HEK293T (cell line): ENCODE measurements around the gene SPTLC2.

Experiments used
- CTCF ChIA-PET: fragments of 350-600 bp; formaldehyde crosslinking; extraction: SDS; loops from one replicate; lab custom pipeline; 2021; ENCODE audit warnings: antibody characterized with exemption, inconsistent platforms; lab: Yijun Ruan, JAX
- POLR2A ChIA-PET: fragments of 350-600 bp; formaldehyde crosslinking; extraction: SDS; loops from one replicate; lab custom pipeline; 2020; ENCODE audit warnings: antibody characterized with exemption, inconsistent platforms; lab: Yijun Ruan, JAX
- DNase-seq: peaks from one replicate; pipeline ENCODE4 v3.0.0; 2012; ENCODE audit warnings: mixed read lengths; ENCODE audit errors: extremely low spot score
- ARNT ChIP-seq: fragments of 450-650 bp; IDR thresholded peaks from 2 replicates; pipeline ENCODE4 v1.6.1; 2017; ENCODE audit warnings: mild to moderate bottlenecking
- BHLHE40 ChIP-seq: fragments of 450-650 bp; IDR thresholded peaks from 2 replicates; pipeline ENCODE4 v1.6.1; 2016; ENCODE audit warnings: mild to moderate bottlenecking, moderate library complexity, borderline replicate concordance
- CTBP1 ChIP-seq: fragments of 450-650 bp; IDR thresholded peaks from 2 replicates; pipeline ENCODE4 v1.6.1; 2016; ENCODE audit warnings: borderline replicate concordance
- ELF4 ChIP-seq: fragments of 450-650 bp; IDR thresholded peaks from 2 replicates; pipeline ENCODE4 v1.6.1; 2017; ENCODE audit warnings: antibody characterized with exemption
- FOXA1 ChIP-seq: fragments of 450-650 bp; IDR thresholded peaks from 2 replicates; pipeline ENCODE4 v1.6.1; 2016; ENCODE audit warnings: mild to moderate bottlenecking
- FOXK2 ChIP-seq: fragments of 450-650 bp; IDR thresholded peaks from 2 replicates; pipeline ENCODE4 v1.6.1; 2016; ENCODE audit warnings: mild to moderate bottlenecking
- FOXM1 ChIP-seq: fragments of 450-650 bp; IDR thresholded peaks from 2 replicates; pipeline ENCODE4 v1.6.1; 2017; ENCODE audit warnings: mild to moderate bottlenecking, borderline replicate concordance
- HDGF ChIP-seq: fragments of 450-650 bp; IDR thresholded peaks from 2 replicates; pipeline ENCODE4 v1.6.1; 2017; ENCODE audit warnings: antibody characterized with exemption, borderline replicate concordance
- L3MBTL2 ChIP-seq: fragments of 450-650 bp; conservative IDR thresholded peaks from 2 replicates; pipeline ENCODE4 v1.6.1; 2016; ENCODE audit warnings: mild to moderate bottlenecking
- LEF1 ChIP-seq: fragments of 450-650 bp; IDR thresholded peaks from 2 replicates; pipeline ENCODE4 v1.6.1; 2017; ENCODE audit warnings: mild to moderate bottlenecking, borderline replicate concordance
- NFRKB ChIP-seq: fragments of 450-650 bp; IDR thresholded peaks from 2 replicates; pipeline ENCODE4 v1.6.1; 2016; ENCODE audit warnings: mild to moderate bottlenecking, moderate library complexity
- SP1 ChIP-seq: fragments of 450-650 bp; IDR thresholded peaks from 2 replicates; pipeline ENCODE4 v1.6.1; 2017
- SUZ12 ChIP-seq: fragments of 450-650 bp; IDR thresholded peaks from 2 replicates; pipeline ENCODE4 v1.6.1; 2016; ENCODE audit warnings: mild to moderate bottlenecking
- TARDBP ChIP-seq: fragments of 450-650 bp; IDR thresholded peaks from 2 replicates; pipeline ENCODE4 v1.6.1; 2016
- ZNF384 ChIP-seq: fragments of 450-650 bp; IDR thresholded peaks from 2 replicates; pipeline ENCODE4 v1.6.1; 2016
- TF ChIP-seq, protein P1 (sequence below): fragments of 450-650 bp; IDR thresholded peaks from 2 replicates; pipeline ENCODE4 v1.6.1; 2016

The SPTLC2 gene

DNA sequence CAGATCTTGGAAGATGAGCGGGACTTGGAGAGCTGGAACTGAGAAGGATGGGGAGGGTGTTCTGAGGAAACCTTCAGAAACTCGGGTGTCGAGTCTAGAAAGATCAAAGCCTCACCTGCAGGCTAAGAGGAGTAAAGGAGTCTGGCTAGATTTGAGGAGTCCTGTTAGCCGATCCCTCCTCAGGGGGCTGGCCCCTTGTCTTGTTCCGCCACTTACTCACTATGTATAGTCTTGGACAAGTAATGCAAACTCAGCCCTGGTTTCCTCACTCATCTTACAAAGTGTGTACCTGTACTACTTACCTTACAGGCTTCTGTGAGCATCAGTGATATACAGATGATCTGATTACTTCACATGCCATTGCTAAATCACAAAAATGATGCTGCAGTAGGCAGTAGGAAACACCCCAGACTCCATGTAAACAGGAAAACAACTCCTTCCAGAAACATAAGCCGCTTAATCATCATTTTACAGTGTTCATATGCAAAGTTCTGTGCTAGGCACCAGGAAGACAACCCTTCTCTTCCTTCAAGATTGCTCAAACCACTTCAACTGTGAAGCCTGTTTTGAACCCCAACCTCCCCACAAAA, 2.0 kb upstream of the SPTLC2 start:
- no peak for DNase-seq
- ChIA-PET CTCF (no interaction called here), POLR2A (interaction anchor here (0.6 kb wide), 2 partner anchors 58 to 108 kb away, joined by 3 read pairs; no protein-coding TSS in a partner anchor)
- TF ChIP-seq ZNF384 (no peak), NFRKB (no peak), TARDBP (no peak), ELF4 (no peak), FOXM1 (no peak), BHLHE40 (no peak), HDGF (no peak), CTBP1 (no peak), L3MBTL2 (no peak), FOXA1 (no peak), SUZ12 (no peak), LEF1 (no peak), ARNT (no peak), FOXK2 (no peak), SP1 (no peak)
- TF ChIP-seq, protein P1, sequence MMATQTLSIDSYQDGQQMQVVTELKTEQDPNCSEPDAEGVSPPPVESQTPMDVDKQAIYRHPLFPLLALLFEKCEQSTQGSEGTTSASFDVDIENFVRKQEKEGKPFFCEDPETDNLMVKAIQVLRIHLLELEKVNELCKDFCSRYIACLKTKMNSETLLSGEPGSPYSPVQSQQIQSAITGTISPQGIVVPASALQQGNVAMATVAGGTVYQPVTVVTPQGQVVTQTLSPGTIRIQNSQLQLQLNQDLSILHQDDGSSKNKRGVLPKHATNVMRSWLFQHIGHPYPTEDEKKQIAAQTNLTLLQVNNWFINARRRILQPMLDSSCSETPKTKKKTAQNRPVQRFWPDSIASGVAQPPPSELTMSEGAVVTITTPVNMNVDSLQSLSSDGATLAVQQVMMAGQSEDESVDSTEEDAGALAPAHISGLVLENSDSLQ, result no peak

DNA sequence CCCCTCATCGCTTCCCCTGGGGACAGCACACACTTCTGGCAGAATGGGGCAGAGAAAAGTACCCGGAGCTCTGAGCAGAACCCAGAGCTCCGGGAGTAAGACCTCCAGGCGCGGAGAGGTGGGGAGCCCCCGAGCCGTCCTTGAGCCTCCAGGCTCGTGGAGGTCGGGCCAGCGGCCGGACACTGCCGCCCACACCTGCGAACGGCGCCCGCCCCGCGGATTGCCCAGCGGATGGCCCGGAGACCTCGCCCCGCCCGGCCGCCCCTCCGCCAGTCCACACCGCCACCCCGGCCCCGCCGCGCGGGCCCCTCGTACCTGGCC, 344 bp downstream of the SPTLC2 start:
- CTCF ChIA-PET, result no interaction called here
- no peak for DNase-seq
- TF ChIP-seq ARNT, result no peak
- no peak for TF ChIP-seq LEF1
- no peak for TF ChIP-seq BHLHE40
- no peak for TF ChIP-seq SUZ12
- TF ChIP-seq, protein P1, result no peak
- no peak for TF ChIP-seq HDGF
- TF ChIP-seq NFRKB, result no peak
- TF ChIP-seq CTBP1, result no peak
- POLR2A ChIA-PET, result interaction anchor here (1.6 kb wide), 1 partner anchor 12 kb away, joined by 3 read pairs; no protein-coding TSS in a partner anchor

DNA sequence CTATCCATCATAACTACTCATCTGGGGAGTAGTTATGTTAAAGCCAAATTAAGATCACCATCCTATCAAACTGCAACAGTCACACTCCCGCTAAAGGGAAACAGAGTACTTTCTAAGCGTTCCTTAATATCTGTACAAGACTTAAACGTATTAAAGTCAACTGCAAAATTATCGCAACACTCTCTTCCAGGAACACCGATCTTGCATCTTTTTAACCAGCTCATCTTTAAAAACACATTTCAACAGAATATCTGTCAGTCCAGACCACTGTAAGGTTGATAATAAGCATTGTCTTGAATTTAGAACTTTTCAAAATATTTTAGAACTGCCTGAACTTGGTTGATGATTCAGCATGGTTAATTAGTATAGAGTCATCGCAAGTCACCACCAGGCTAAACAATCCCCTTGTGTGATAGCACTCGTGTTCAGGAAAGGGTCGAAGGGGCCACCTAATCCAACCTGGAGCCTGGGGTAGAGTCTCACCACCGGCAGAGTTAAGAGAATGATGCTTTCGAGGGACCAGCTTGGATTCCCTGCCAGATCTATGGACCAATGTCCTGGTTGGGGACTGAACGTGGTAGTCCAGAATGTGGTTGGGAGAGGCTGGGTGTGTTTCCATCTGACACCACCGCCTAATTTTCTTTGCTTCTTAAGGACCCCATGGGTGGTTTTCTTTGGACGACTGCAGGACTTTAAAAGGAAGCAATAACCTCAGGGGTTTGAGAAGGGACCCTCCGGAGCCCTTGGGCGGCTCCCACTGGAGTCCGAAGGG, 890 bp downstream of the SPTLC2 start:
- ChIA-PET POLR2A (interaction anchor here (1.6 kb wide), 1 partner anchor 12 kb away, joined by 3 read pairs; no protein-coding TSS in a partner anchor), CTCF (no interaction called here)
- TF ChIP-seq L3MBTL2 (no peak), BHLHE40 (no peak), CTBP1 (no peak), LEF1 (no peak), ZNF384 (no peak), ARNT (no peak)
- TF ChIP-seq, protein P1, result no peak
- DNase-seq, result peak; percentile 39

DNA sequence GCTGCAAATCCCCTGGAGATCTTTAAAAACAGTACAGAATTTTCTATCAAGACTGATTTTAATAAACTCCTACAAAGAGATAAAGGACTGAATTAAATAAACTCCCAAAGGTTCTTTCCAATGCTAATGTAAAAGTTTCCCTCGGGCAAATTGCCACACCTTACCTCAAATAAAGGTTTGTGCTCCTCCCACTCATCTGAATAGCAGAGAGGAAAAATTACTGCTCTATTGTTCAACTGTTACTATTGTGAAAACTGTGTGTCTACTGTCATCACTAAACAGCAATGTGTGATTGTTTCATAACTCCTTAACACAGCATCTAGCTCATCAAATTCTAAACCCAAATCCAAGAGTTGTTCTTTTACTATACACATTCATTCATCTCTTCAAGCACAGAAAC, 3.2 kb downstream of the SPTLC2 start:
- no peak for DNase-seq
- ChIA-PET CTCF (no interaction called here), POLR2A (no interaction called here)
- no peak for TF ChIP-seq HDGF
- no peak for TF ChIP-seq ELF4
- no peak for TF ChIP-seq SUZ12

DNA sequence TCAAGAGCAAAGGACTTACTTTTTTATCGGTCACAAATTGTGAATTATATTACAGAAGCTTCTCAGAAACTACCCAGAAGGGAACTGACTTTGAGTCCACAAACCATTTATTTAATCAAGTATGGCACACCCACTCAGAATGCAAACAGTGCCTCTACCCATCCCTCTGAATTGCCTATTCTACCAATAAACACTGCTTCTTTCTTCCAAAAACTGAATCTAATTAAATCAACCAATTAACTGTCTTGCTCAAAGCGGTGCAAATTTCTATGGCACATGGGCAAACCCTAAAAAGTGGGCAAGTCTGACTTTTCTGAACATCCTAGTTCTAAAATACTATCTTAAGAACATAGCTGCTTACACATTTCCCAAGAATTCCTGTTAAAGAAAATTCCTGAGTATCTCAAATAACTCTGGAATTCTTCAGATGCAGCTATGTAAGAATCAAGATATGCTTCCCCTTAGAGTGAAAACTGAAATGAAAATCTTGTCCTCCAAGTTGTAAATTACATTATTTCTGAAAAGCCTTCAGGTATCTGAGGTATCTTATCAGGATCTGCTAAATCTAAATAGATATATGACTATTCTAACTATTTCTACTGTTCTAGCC, 4.3 kb downstream of the SPTLC2 start:
- no peak for DNase-seq
- TF ChIP-seq FOXA1 (no peak), L3MBTL2 (no peak)
- TF ChIP-seq, protein P1, result no peak
- CTCF ChIA-PET, result interaction anchor here (1.1 kb wide), 1 partner anchor 10 kb away, joined by 4 read pairs; no protein-coding TSS in a partner anchor
- POLR2A ChIA-PET, result interaction anchor here (1.3 kb wide), 1 partner anchor 153 kb away, joined by 5 read pairs; no protein-coding TSS in a partner anchor

DNA sequence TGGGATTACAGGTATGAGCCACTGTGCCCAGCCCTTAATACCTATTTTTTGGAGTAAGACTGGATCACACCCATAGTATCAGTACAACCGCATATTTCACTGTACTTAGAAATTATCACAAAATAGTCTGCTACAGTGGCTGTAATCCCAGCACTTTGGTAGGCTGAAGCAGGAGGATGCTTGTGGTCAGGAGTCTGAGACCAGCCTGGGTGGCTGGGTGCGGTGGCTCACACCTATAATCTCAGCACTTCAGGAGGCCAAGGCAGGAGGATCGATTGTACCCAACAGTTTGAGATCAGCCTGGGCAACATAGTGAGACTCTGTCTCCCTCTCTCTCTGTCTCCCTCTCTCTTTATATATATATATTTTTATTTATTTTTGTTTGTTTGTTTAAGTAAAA, 5.9 kb downstream of the SPTLC2 start:
- no peak for DNase-seq
- no peak for TF ChIP-seq TARDBP
- TF ChIP-seq FOXM1, result no peak
- TF ChIP-seq, protein P1, result no peak
- no peak for TF ChIP-seq ELF4
- no peak for TF ChIP-seq SUZ12
- no peak for TF ChIP-seq NFRKB
- no peak for TF ChIP-seq HDGF
- ChIA-PET POLR2A (no interaction called here), CTCF (no interaction called here)
